Psoas muscle (tissue), 8 donors: ENCODE results near the gene RIPOR3. TPM values are rescaled to one million over a fixed set of nuclear protein-coding genes. Genes with fewer than 3 reads are reported as not detected.

Experiments
- ATAC-seq, 4 donors: fragments of 200-7000 bp; cut with Tn5 transposase; one replicate each; pipeline ENCODE4 v1.9.1; 2020; ENCODE audit warnings: moderate library complexity in 3 of 4, mild to moderate bottlenecking in 2 of 4
- DNase-seq, 2 donors: peaks; one replicate each; pipeline ENCODE4 v3.0.0-alpha.2; 2020
- H3K27ac ChIP-seq: fragments of 200-600 bp; one replicate; pipeline ENCODE4 v1.8.0; 2022
- H3K27me3 ChIP-seq, 3 donors: fragments of 200-600 bp in 1 of 3; one replicate each; pipeline versions ENCODE4 v1.6.1 to v1.8.0; 2013 to 2022; ENCODE audit warnings: low read length in 2 of 3, mild to moderate bottlenecking in 2 of 3, moderate library complexity in 1 of 3; ENCODE audit not compliant: insufficient read depth in 3 of 3
- H3K36me3 ChIP-seq, 2 donors: fragments of 200-600 bp in 1 of 2; one replicate each; pipeline versions ENCODE4 v1.6.1 to v1.8.0; 2013 to 2022; ENCODE audit warnings: low read depth in 1 of 2, mild to moderate bottlenecking in 1 of 2, moderate library complexity in 1 of 2; ENCODE audit not compliant: insufficient read depth in 1 of 2
- H3K4me1 ChIP-seq: fragments of 200-600 bp; one replicate; pipeline ENCODE4 v1.8.0; 2022
- H3K4me3 ChIP-seq: fragments of 200-600 bp; one replicate; pipeline ENCODE4 v1.8.0; 2022; ENCODE audit warnings: mild to moderate bottlenecking
- H3K9me3 ChIP-seq: fragments of 200-600 bp; one replicate; pipeline ENCODE4 v1.8.0; 2022
- CTCF ChIP-seq: fragments of 200-600 bp; IDR thresholded peaks from one replicate; pipeline ENCODE4 v1.8.0; 2022; ENCODE audit warnings: antibody characterized with exemption
- WGBS, 3 donors: extraction: QIAGEN DNeasy Blood & Tissue Kit; methylation state at CpG; one replicate each; pipeline versions ENCODE4 v1.1.6 to v1.1.7; 2013; 5-methylcytosine and 5-hydroxymethylcytosine counted together
- intact Hi-C, 2 donors: fragments of 100-400 bp; cut with DNase I; formaldehyde crosslinking; loops; one replicate each; pipeline versions ENCODE4 v1.11.0 to v1.14.2; 2022
- polyA plus RNA-seq, 3 donors: library from polyadenylated mRNA; stranded (reverse); fragments of 200-250 nt; gene quantifications; one replicate each; pipeline ENCODE4 v1.2.3, GENCODE V29; 2013
- total RNA-seq, 4 donors: library from RNA; stranded (reverse); fragmentation: NEBNext Ultra II Directional in 2 of 4; extraction: Animal tissue kit (Norgen Biotek cat#: 25700) in 2 of 4; gene quantifications; one replicate each; pipeline versions ENCODE4 v1.2.1 to v1.2.4, GENCODE V29; 2021 to 2023
- donor health status: healthy with polysubstance abuse.
- donor health status: DM: no; HTN: no; CAD: no; lungs with moderate emphysema.
- donor health status: Bipolar disorder and iron deficiency.
- donor health status: healthy.
- donor health status: DM: yes; HTN: yes; CAD: no.
- donor health status: DM: no; HTN: no; CAD: no.
- donor health status: DM: no; HTN: no; CAD: no.
- donor health status: DM: yes; HTN: yes; CAD: no.

Gene RIPOR3
- total and polyA plus RNA-seq, 7 donors, result 3.1 to 5.7 (median 5.2) TPM

GRCh38 chr20:50555662-50556061 is 135.7 kb downstream of the RIPOR3 start:
- no peaks in the 10 kb centered on the region for H3K27me3 ChIP-seq
- DNase-seq, result no peak
- H3K4me1 ChIP-seq, result peaks cover 18% of the 10 kb centered on the region
- H3K4me3 ChIP-seq, result no peak overlapping the region
- H3K36me3 ChIP-seq, result peaks cover under 1 to 3% of the 10 kb centered on the region in 2 donors
- 36 to 60% (median 43%) methylated on average over 5 of the region's 5 CpGs for WGBS, 3 donors
- TF ChIP-seq CTCF, result no peak
- no peaks in the 10 kb centered on the region for H3K9me3 ChIP-seq
- H3K27ac ChIP-seq, result no peak overlapping the region
- intact Hi-C loops, result no loop called here
- no peak for ATAC-seq

DNA sequence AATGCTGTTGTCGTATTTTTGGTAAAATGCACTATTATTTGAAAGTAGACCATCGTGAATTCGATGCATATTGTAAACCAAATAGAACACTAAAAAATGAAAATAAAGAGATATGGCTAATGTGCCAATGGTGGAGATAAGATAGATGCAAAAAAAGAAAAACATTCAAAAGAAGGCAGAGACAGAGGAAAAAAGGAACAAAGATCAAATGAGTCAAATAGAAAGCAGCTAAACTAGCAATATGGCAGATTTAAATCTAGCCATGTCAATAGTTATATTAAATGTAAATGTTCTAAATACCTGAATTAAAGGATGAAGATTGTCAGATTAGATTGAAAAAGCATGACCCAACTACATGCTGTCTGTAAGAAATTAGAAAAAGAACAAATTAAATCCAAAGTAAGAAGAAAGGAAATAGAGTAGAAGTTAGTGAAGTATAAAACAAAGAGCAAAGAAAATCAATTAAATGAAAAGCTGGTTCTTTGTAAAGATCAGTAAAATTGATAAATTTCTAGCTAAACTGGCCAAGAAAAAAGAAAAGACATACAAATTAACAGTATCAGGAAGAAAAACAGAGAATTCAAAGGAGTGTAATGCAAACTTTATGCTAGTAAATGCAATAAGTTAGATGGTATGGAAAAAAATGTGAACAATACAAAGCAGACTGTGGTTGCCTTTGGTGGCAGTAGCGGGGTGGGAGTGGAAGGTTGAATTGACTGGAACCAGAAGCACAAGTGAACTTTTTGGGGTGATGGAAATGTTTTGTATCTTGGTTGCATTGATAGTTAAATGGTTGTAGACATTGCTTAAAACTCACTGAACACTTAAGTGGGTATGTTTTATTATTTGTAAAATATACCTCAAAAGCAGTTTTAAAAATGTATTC is 136.4 kb downstream of the RIPOR3 start:
- Histone ChIP-seq H3K36me3 (peaks cover 3 to 8% of the 10 kb centered on the region in 2 donors), H3K27ac (no peak overlapping the region), H3K4me3 (no peak overlapping the region), H3K9me3 (no peaks in the 10 kb centered on the region), H3K27me3 (no peaks in the 10 kb centered on the region), H3K4me1 (peaks cover 18% of the 10 kb centered on the region)
- TF ChIP-seq CTCF, result no peak
- 98 to 99% (median 98%) methylated on average over 4 of the region's 4 CpGs for WGBS, 3 donors
- DNase-seq (no peak), ATAC-seq (no peak)
- intact Hi-C loops, result no loop called here

DNA sequence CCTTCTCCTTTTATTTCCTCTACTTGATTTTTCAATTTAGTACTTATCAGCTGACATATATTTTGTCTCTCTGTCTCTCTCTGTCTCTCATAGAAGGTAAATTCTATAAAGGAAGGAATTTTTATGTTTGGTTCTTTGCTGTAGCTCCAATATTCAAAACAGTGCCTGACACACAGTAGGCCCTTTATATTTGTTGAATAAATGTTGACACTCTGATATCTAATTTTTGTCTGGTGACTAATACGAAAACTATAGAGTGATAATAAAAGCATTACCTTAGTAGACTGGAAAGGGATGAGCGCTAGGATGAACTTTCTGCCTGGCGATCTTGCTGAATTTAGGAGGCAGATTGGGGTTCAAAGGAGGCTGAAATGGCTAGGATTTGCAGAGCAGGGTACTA is 138.4 kb downstream of the RIPOR3 start:
- no peaks in the 10 kb centered on the region for H3K9me3 ChIP-seq
- ATAC-seq (no peak), DNase-seq (no peak)
- H3K4me3 ChIP-seq, result no peak overlapping the region
- no peak for TF ChIP-seq CTCF
- peaks cover 10 to 13% of the 10 kb centered on the region in 2 donors for H3K36me3 ChIP-seq
- no peak overlapping the region for H3K27ac ChIP-seq
- H3K4me1 ChIP-seq, result peaks cover 17% of the 10 kb centered on the region
- H3K27me3 ChIP-seq, result no peaks in the 10 kb centered on the region
- intact Hi-C loops, result no loop called here
- 99% methylated on average over 3 of the region's 3 CpGs for WGBS, 3 donors

GRCh38 chr20:50551288-50551687 is 140.1 kb downstream of the RIPOR3 start:
- H3K4me1 ChIP-seq, result peaks cover 28% of the 10 kb centered on the region
- no peaks in the 10 kb centered on the region for H3K27me3 ChIP-seq
- H3K9me3 ChIP-seq, result no peaks in the 10 kb centered on the region
- DNase-seq (no peak), ATAC-seq (no peak)
- H3K4me3 ChIP-seq, result no peak overlapping the region
- no peak overlapping the region for H3K27ac ChIP-seq
- intact Hi-C loops, result no loop called here
- peaks cover 10 to 13% of the 10 kb centered on the region in 2 donors for H3K36me3 ChIP-seq
- WGBS, 3 donors, result 91 to 98% (median 96%) methylated on average over 4 of the region's 4 CpGs
- no peak for TF ChIP-seq CTCF
